Measurements from ENCODE around the gene ZFAND2A.
"Not testable (repeated sequence)": the region's sequence is repeated elsewhere in the genome, so short reads cannot be mapped to it uniquely, and the experiment has no call there.

Gene ZFAND2A

GRCh38 chr7:1175597-1175966 lies 15.6 kb upstream of the ZFAND2A start:
- no peak for DNase-seq (ENCODE audit: low spot score)

GRCh38 chr7:1174881-1175596 lies 15.0 kb upstream of the ZFAND2A start:
- no peak for DNase-seq (ENCODE audit: low spot score)

GRCh38 chr7:1174002-1174401 lies 14.0 kb upstream of the ZFAND2A start:
- no peak for DNase-seq (ENCODE audit: low spot score)

- no peak for DNase-seq (ENCODE audit: low spot score)
Observed at GRCh38 chr7:1172666-1173523, 12.9 kb upstream of the ZFAND2A start.

- not testable (repeated sequence) for DNase-seq (ENCODE audit: low spot score)
Observed at GRCh38 chr7:1171516-1171915, 11.5 kb upstream of the ZFAND2A start.

GRCh38 chr7:1170741-1171501 lies 10.9 kb upstream of the ZFAND2A start:
- DNase-seq (ENCODE audit: low spot score) = no peak

- DNase-seq (ENCODE audit: low spot score) = peak; percentile 94
Observed at GRCh38 chr7:1169409-1170368, 9.7 kb upstream of the ZFAND2A start.

- DNase-seq (ENCODE audit: low spot score) = no peak
Observed at GRCh38 chr7:1168422-1168821, 8.4 kb upstream of the ZFAND2A start.

- DNase-seq (ENCODE audit: low spot score) = no peak
Observed at GRCh38 chr7:1164436-1164835, 4.4 kb upstream of the ZFAND2A start.

GRCh38 chr7:1163121-1163520 lies 3.1 kb upstream of the ZFAND2A start:
- no peak for DNase-seq (ENCODE audit: low spot score)

- DNase-seq (ENCODE audit: low spot score) = no peak
Observed at GRCh38 chr7:1160670-1161021, 650 bp upstream of the ZFAND2A start.

- DNase-seq (ENCODE audit: low spot score) = not testable (repeated sequence)
Observed at GRCh38 chr7:1159231-1159630, 765 bp downstream of the ZFAND2A start.

- DNase-seq (ENCODE audit: low spot score) = no peak
Observed at GRCh38 chr7:1158203-1159126, 1.5 kb downstream of the ZFAND2A start.

GRCh38 chr7:1156782-1157535 lies 3.0 kb downstream of the ZFAND2A start:
- DNase-seq (ENCODE audit: low spot score) = no peak

GRCh38 chr7:1155818-1156781 lies 3.9 kb downstream of the ZFAND2A start:
- DNase-seq (ENCODE audit: low spot score) = not testable (repeated sequence)

GRCh38 chr7:1154172-1154739 lies 5.7 kb downstream of the ZFAND2A start:
- no peak for DNase-seq (ENCODE audit: low spot score)

GRCh38 chr7:1152492-1152891 lies 7.5 kb downstream of the ZFAND2A start:
- DNase-seq (ENCODE audit: low spot score) = no peak
